Activated CD8-positive, alpha-beta memory T cell treated with anti-CD3 and anti-CD28 coated beads, Interleukin-2, amount 50 U/mL, for 1 hour (primary cell): Measurements from ENCODE around the gene HNRNPA2B1.
"Not testable (repeated sequence)": the region's sequence is repeated elsewhere in the genome, so short reads cannot be mapped to it uniquely, and the experiment has no call there.

Experiments
- DNase-seq: peaks from one replicate; pipeline ENCODE4 v3.0.0-alpha.2; 2020; ENCODE audit errors: extremely low read depth

The HNRNPA2B1 gene

DNA sequence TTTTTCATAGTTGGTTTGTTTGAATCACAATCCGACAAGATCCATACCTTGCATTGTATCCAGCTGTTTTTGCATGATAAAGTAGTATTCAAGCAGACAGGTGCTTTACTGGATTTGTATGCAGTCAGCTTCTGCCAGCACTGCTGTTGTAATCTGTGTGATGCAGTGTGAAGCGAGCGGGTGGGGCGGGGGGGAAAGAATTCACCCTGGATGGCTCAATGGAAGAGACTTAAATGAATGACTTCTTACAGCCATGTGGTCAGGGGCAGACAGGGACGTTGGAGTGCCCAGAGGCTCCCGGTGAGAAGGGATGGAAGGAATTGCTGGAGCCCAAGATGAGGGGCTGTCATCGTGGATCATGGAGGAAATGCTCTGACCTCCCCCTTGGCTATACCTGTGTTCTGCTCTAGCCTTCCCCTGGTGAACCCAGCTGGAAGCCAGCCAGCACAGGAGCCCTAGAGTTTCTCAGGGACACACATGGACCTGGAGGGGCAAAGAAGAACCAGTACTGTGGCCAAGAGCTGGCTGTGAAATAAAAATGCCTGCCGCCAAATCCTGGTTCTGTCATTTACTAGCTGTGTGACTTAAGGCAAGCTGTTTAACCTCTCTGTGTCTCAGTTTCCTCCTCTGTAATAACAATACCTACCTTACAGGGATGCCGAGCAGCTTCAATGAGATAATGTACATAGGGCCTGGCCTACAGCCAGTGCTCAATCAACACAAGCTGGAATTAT, 34.4 kb downstream of the HNRNPA2B1 start:
- DNase-seq = no peak

DNA sequence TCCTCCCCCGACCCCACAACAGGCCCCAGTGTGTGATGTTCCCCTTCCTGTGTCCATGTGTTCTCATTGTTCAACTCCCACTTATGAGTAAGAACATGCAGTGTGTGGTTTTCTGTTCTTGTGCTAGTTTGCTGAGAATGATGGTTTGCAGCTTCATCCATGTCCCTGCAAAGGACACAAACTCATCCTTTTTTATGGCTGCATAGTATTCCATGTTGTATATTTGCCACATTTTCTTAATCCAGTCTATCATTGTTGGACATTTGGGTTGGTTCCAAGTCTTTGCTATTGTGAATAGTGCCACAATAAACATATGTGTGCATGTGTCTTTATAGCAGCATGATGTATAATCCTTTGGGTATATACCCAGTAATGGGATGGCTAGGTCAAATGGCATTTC, 36.7 kb downstream of the HNRNPA2B1 start:
- not testable (repeated sequence) for DNase-seq

DNA sequence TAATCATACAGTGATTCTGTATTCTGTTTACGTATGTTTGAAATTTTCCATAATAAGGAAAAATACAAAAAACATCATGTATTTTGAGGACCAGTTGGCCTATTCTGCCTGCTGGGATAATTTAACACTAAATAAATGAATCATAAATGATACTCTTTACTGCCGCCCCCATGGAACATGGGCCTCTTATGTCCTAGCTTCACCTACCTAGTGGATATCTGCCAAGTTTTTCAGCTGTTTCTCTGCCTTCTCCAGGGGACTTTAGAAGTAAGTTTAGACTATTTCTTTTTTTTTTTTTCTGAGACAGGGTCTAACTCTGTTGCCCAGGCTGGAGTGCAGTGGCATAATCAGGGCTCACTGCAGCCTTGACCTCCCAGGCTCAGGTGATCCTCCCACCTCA, 38.1 kb downstream of the HNRNPA2B1 start:
- DNase-seq = no peak

DNA sequence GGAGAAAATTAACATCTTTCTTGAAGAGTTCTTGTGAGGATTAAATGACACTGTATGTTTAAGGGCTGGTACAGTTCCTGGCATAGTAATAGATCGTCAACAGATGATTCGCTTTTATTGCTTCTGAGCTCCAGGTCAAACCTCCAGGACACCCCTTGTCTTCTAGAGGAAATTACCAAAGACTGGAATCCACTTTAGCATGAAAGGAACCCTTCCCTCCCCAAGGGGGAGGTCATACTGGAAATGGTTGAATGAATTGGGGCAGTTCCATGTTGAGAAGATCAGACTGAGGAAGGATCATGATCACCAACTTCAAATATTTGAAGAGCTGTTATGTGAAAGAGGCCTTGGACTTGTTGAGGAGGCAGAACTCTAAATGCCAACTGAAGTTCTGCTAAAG, 39.6 kb downstream of the HNRNPA2B1 start:
- no peak for DNase-seq

DNA sequence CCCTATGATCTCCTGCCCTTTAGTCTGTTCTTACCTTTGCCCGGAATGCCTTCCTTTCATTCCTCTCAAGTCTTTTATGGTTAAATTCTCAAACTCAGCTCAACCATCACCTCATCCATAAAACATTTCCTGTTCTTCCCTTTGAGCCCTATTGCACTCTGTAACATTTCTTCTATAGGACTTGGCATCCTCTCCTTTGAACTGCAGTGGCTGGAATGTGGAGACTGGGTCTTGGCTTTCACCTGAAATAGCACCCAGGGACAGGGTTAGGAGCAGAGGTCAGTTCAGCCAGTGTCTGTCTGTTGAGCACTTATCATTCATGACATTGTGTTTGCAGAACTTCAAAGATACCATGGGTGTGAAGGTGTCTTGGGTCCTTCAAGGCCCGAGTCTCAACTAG, 41.3 kb downstream of the HNRNPA2B1 start:
- no peak for DNase-seq

DNA sequence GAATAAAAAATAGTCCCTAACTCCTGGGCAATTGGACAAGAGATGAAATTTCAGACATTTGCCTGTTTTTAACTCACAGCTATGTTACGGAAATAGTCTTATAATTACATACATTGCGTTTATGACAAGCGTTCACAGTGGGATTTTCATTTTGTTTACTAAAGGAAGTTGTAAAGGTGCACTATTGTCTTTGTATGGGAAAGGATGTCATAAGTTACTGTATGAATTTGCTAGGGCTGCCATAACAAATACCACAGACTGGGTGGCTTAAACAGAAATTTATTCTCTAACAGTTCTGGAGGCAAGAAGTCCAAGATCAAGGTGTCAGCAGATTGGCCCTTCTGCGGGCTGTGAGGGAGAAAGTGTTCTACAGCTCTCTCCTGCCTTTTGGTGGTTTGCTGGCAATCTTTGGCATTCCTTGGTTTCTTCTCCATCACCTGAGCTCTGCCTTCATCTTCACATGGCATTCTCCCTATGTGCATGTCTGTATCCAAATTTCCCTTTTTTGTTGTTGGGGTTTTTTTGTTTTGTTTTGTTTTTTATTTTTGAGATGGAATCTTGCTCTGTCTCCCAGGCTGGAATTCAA, 42.9 kb downstream of the HNRNPA2B1 start:
- DNase-seq = no peak

DNA sequence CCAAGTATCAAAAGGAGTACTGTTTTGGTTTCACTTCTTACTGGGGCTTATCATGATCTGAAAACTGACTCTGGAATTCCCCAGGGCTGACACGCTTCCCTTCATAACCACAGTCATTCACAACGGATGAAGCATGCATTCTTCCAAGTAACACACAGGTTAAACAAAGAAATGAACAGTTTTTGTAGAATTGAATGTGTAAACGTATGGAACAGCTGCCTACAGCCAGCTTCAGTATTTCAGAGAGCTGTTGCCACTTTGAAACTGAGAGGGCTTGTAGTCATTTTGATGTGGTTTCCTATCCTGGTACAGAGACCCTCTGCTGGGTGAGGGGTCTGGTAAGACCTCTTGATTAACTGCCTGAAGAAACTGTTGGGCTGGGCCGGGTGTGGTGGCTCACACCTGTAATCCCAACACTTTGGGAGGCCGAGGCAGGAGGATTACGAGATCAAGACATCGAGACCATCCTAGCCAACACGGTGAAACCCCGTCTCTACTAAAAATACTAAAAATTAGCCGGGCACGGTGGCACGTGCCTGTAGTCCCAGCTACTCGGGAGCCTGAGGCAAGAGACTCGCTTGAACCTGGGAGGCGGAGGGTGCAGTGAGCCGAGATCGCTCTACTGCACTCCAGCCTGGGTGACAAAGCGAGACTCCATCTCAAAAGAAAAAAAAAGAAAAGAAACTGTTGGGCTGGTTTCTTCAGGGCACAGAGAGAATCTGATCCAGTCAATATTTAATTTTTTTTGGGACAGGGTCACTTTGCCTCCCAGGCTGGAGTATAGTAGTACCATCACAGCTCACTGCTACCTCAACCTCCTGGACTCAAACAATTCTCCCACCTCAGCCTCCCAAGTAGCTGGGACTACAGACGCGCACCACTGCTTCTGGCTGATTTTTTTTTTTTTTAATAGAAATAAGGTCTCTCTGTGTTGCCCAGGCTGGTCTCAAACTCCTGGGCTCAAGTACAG, 43.8 kb downstream of the HNRNPA2B1 start:
- DNase-seq = no peak

DNA sequence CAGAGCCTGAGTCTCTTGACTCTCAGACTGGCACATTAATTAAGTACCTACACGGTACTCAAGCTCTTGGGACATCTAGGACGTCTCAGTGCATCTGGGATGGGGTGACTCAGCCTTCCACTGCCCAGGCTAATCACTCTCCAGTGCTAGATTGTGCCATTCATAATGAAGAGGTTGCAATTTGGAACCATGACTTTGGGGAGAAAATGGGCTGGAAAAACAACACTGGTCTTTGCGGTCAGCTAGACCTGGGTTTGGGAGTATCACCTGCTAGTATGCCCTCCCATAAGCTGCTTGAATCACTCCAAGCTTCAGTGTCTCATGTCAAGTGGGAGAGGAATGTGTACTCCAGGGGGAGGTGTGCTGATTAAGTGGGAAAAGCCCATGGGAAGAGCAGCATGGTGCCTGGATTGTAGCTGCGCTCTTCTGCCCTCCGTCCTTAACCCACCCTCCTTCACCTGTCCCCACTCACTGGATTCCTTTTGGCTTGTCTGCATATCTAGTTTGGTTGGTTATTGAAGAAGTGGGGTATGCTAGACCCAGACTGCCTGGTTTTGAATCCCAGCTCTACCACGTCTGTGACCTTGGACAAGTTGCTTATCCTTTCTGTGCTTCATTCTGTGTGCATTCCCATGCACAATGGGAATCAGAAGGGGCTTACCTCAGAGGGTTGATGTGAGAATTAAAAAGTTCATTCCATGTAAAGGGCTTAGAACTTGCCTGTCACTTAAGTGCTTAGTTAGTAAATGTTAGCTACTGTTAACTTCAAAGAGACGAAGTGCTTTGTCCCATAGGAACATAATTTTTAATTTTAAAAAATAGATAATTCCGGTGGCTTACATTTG, 44.8 kb downstream of the HNRNPA2B1 start:
- DNase-seq = no peak

DNA sequence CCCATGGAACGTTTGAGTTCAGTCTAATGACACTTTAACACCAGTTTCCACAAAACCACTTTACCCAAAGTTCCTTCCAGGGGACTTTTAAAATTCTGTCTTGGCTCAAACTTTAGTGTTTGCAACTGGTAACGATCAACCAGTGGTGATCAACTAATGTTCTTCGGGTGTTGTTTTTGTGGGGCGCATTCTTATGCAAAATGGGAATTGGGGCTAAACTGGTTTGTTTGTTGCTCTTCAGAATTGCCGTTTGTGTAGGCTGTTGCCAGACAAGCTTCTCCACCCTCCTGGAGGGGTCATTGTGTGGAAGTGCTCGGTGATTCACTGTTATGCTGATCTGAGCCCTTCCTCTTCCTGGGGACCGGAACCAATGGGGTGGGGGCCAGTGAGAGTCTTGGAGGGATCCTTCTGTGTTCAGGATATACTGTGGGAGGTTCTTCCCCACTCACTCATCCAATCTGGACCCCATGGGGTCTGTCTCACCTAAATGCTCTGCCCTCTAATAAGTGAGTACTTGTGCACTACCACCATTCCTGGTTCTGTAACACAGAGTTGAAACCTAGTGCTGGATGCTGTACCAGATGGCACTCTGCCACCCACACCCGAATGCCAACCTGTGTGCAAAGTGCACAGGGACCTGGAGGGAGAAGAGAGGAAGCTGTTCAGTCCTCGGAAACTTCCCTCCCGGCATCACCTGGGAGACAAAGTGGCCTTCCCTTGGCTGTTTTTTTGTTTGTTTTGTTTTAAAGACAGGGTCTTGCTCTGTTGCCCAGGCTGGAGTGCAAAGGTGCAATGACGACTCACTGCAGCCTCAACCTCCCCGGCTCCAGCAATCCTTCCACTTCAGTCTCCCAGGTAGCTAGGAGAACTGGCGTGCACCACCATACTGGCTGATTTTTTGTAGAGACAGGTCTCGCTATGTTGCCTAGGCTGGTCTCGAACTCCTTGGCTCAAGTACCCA, 46.4 kb downstream of the HNRNPA2B1 start:
- no peak for DNase-seq

DNA sequence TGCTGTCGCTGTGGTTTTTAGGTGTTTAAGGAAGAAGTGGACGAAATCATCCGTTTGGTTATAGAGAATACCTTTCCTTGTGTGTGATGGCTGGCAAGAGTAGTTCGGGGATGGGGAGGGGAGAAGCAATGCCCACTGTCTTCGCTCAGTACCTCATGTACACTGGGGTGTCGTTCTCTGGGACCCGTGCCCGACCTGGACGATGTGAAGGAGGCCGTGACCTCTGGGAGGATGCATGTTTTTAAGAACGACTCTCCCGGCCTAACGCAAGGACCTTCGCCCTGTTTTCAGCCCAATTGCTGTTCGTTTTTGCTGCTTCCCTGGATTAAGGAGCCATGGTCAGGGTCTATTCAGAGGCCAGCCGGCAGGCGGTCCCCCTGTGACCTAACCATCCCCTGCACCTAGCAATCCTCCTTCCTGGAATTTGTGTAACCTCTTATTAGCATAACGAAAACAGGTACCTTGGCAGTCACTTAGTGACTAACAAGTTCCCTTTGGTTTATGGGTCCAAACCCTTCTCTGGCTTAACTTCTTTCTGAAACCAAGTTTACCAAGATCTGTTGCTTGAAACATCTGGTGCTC, 47.2 kb downstream of the HNRNPA2B1 start:
- no peak for DNase-seq

DNA sequence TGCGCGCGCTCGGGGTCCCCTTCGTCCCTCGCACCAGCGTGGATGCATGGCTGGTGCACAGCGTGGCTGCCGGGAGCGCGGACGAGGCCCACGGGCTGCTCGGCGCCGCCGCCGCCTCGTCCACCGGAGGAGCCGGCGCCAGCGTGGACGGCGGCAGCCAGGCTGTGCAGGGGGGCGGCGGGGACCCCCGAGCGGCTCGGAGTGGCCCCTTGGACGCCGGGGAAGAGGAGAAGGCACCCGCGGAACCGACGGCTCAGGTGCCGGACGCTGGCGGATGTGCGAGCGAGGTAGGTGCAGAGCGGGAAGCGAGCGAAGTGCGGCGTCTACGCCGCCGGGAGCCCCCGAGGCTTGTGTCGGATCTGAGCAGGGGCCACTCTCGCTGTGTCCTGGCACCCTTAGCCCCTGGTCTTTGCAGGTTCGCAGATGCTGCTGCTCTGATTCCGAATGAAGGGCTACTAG, 47.7 kb downstream of the HNRNPA2B1 start:
- DNase-seq = not testable (repeated sequence)

DNA sequence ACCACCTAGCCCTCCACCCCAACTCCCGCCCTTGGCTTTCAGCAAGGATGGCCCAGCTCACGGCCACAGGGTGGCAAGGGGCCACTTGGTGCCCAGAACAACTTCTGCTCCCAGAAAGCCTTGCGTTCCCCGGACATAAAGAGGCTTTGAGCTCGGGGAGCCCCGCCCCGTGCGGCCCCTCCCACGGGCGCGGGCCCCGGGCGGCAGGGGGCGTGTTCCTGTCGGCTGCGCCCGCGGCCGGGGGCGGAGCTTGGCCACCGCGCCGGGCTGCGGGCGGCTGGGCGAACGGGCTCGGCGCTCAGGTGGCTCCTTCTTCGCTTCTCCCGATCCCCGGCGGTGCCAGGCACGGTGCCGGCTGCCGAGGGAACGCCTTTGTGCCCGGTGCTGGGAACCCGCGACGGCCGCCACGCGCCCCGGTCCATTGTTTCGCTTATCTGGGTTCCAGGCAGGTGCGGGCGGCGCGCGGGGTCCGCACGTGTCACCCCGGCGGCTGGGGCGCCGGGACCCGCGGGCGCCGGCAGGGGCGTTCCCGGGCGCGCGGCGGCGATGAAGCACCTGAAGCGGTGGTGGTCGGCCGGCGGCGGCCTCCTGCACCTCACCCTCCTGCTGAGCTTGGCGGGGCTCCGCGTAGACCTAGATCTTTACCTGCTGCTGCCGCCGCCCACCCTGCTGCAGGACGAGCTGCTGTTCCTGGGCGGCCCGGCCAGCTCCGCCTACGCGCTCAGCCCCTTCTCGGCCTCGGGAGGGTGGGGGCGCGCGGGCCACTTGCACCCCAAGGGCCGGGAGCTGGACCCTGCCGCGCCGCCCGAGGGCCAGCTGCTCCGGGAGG, 48.4 kb downstream of the HNRNPA2B1 start, which contains the start of gene NFE2L3:
NFE2L3 (plus strand) TSS at position 246 of the 829 bp plus-strand sequence; CDS start at position 547, 301 bp downstream.
- DNase-seq = no peak

DNA sequence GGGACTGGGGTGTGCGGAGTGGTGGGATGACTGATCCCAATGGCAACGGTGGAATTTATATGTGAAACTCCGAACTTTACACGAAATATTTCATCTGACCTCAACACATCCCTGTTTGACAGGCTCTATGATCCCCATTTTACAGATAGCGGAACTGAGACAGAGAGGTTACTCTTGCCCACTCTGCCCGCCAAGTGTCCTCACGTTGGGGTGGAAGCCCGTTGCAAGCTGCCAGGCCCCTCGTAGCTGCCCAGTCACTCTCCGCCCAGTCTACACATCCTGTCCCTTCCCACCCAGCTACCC, 48.9 kb downstream of the HNRNPA2B1 start:
- no peak for DNase-seq

DNA sequence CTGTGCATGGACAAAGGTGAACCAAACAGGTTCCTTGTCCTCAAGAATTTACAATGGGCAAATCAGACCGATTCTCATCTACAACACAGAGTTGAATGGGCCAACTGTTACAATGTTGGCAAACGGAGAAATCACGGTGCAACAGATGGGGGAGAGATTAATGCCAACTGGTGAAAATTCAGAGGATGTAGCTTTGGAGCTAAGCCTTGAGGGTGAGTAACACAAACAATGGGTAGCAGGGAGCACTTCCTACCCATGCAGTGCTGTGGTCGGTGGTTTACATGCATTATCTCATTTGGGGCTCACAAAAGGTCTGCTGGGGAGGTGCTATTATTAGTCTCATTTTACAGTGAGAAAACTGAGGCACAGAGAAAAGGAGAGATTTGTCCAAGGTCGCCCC, 49.5 kb downstream of the HNRNPA2B1 start:
- no peak for DNase-seq

DNA sequence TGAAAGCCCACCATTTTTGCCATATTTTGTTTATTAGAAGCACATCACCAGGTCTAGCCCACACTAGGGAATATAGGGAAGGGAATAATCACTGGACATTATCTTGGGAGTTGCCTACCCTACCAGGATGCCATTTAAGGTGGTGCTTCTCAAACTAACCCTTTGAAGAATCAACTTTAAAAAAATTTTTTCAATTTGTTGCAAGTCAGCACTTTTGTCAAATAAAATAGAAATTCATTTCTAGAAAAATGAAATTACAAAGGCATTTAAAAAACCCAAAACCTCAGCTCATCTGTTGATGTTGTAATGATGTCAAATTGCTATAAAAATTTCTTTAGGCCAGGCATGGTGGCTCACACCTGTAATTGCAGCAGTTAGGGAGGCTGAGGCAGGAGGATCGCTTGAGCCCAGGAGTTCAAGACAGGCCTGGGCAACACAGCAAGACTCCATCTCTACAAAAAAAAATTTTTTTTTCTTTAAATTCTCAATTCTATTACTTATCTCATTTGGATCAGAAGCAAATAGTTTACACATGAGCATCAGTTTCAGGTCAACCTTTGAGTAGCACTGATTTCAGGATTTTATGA, 51.1 kb downstream of the HNRNPA2B1 start:
- no peak for DNase-seq

DNA sequence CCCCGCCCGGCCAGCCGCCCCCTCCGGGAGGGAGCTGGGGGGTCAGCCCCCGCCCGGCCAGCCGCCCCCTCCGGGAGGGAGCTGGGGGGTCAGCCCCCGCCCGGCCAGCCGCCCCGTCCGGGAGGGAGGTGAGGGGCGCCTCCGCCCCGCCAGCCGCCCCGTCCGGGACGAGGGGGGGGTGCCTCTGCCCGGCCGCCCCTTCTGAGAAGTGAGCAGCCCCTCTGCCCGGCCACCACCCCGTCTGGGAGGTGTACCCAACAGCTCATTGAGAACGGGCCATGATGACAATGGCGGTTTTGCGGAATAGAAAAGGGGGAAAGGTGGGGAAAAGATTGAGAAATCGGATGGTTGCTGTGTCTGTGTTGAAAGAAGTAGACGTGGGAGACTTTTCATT, 52.2 kb downstream of the HNRNPA2B1 start:
- DNase-seq = not testable (repeated sequence)

DNA sequence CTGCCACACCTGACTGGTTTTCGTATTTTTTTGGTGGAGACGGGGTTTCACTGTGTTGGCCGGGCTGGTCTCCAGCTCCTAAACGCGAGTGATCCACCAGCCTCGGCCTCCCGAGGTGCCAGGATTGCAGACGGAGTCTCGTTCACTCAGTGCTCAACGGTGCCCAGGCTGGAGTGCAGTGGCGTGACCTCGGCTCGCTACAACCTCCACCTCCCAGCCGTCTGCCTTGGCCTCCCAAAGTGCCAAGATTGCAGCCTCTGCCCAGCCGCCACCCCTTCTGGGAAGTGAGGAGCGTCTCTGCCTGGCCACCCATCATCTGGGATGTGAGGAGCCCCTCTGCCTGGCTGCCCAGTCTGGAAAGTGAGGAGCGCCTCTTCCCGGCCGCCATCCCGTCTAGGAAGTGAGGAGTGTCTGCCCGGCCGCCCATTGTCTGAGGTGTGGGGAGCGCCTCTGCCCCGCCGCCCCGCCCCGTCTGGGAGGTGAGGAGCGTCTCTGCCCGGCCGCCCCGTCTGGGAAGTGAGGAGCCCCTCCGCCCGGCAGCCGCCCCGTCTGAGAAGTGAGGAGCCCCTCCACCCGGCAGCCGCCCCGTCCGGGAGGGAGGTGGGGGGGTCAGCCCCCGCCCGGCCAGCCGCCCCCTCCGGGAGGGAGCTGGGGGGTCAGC, 52.8 kb downstream of the HNRNPA2B1 start:
- DNase-seq = not testable (repeated sequence)

DNA sequence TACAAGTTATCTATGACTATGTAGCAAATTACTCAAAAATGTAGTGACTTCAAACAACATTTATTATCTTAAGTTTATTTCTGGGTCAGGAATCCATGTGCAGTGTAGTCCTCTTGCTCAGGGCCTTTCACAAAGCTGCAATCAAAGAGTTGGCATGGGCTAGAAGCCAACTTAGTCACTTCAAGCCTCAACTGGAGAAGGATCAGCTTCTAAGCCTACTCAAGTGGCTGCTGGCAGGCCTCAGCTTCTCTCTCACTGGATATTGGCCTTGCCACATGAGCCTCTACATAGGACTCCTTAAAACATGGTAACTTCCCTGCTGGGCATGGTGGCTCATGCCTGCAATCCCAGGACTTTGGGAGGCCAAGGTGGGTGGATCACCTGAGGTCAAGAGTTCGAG, 53.5 kb downstream of the HNRNPA2B1 start:
- no peak for DNase-seq
